ENCODE measurements around the gene PFN3.

GRCh38 chr5:177351392-177352329, 48.8 kb downstream of the PFN3 start, which contains the start of gene LMAN2:
- TF ChIP-seq, protein P1, sequence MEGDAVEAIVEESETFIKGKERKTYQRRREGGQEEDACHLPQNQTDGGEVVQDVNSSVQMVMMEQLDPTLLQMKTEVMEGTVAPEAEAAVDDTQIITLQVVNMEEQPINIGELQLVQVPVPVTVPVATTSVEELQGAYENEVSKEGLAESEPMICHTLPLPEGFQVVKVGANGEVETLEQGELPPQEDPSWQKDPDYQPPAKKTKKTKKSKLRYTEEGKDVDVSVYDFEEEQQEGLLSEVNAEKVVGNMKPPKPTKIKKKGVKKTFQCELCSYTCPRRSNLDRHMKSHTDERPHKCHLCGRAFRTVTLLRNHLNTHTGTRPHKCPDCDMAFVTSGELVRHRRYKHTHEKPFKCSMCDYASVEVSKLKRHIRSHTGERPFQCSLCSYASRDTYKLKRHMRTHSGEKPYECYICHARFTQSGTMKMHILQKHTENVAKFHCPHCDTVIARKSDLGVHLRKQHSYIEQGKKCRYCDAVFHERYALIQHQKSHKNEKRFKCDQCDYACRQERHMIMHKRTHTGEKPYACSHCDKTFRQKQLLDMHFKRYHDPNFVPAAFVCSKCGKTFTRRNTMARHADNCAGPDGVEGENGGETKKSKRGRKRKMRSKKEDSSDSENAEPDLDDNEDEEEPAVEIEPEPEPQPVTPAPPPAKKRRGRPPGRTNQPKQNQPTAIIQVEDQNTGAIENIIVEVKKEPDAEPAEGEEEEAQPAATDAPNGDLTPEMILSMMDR (IDR thresholded peaks at IDR 0.05) = no peak
- peak in 1 of 2 donors; percentile 67 for TF ChIP-seq POLR2A (IDR thresholded peaks at IDR 0.05)
